K562 (cell line): ENCODE results near the gene RBM20.

Experiments used
- FOS ChIP-seq: IDR thresholded peaks from 3 replicates; pipeline ENCODE4 v1.6.1; 2011; ENCODE audit not compliant: insufficient read length; ENCODE audit errors: extremely low read depth
- TAF15 ChIP-seq: fragments of 200-400 bp; formaldehyde crosslinking; IDR thresholded peaks from 2 replicates; pipeline ENCODE4 v1.6.1; 2017; ENCODE audit warnings: mild to moderate bottlenecking, low read depth, low read length, moderate library complexity

DNA sequence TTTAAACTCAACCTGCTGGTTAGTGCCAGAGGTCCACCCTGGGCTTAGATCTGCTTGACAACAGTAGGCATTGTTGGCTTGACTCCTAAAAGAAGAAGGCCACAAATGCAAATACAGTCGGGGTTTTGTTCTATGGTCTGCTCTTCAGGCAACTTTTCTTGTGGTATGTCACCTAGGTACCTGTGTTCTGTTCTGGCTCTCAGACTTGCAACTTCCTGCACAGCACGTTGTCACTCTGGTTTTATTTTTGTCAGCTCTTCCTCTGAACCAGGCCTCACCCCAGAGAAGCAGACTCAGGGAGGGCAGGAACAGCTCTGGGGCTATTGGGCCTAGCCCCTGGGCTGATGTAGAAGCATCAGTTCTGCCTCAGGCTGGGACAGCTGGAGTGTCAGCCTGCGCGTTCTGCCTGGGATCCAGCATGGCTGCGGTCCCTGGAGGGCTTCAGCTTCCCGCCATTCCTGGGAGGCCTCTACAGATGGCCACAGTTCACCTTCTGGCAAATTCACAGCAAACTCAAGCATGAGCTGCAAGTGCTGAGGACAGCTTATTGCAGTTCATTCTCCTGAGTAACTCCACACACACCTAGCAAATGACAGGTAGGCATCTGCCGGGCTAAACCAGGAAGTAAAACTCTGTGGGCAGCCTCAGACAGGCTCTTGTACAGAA is 216.6 kb downstream of the RBM20 start:
- TF ChIP-seq TAF15 = no peak
- no peak for TF ChIP-seq FOS
